Neural progenitor cell (in vitro differentiated cells): ENCODE measurements around the gene FAM98B. TPM values are rescaled to one million over a fixed set of nuclear protein-coding genes. Genes with fewer than 3 reads are reported as not detected.

Source experiments
- DNase-seq: peaks from one replicate; pipeline ENCODE4 v3.0.0-alpha.2; 2016; ENCODE audit warnings: low spot score
- H2AFZ ChIP-seq: fragments of 200-600 bp; sonication (generic); replicated peaks from 2 replicates; pipeline ENCODE4 v1.6.1; 2016; ENCODE audit warnings: antibody characterized with exemption
- H3F3A ChIP-seq: fragments of 200-600 bp; sonication (generic); 2 replicates; pipeline ENCODE4 v1.6.1; 2016; ENCODE audit warnings: antibody characterized with exemption, low read depth
- H3K27ac ChIP-seq: fragments of 200-600 bp; sonication (generic); 2 replicates; pipeline ENCODE4 v1.5.1; 2016; ENCODE audit warnings: mild to moderate bottlenecking
- H3K27me3 ChIP-seq: fragments of 200-600 bp; sonication (generic); 2 replicates; pipeline ENCODE4 v1.6.1; 2016; ENCODE audit warnings: mild to moderate bottlenecking, moderate library complexity
- H3K36me3 ChIP-seq: fragments of 200-600 bp; sonication (generic); 2 replicates; pipeline ENCODE4 v1.5.1; 2016
- H3K4me1 ChIP-seq: fragments of 200-600 bp; sonication (generic); 2 replicates; pipeline ENCODE4 v1.6.1; 2016; ENCODE audit warnings: mixed run types
- H3K4me2 ChIP-seq: fragments of 200-600 bp; sonication (generic); 2 replicates; pipeline ENCODE4 v1.6.1; 2016
- H3K4me3 ChIP-seq: fragments of 200-600 bp; sonication (generic); 2 replicates; pipeline ENCODE4 v1.5.1; 2016
- H3K79me2 ChIP-seq: fragments of 200-600 bp; sonication (generic); 2 replicates; pipeline ENCODE4 v1.6.1; 2016; ENCODE audit warnings: low read depth
- H3K9ac ChIP-seq: fragments of 200-600 bp; sonication (generic); 2 replicates; pipeline ENCODE4 v1.6.1; 2016
- H3K9me3 ChIP-seq: fragments of 200-600 bp; sonication (generic); 2 replicates; pipeline ENCODE4 v1.5.1; 2016; ENCODE audit warnings: low read depth
- H4K20me1 ChIP-seq: fragments of 200-600 bp; sonication (generic); 2 replicates; pipeline ENCODE4 v1.6.1; 2016; ENCODE audit warnings: low read depth
- H3K27ac Mint-ChIP-seq: 3 replicates; pipeline ENCODE4 v1.8.0; 2021; ENCODE audit warnings: mixed read lengths
- H3K27me3 Mint-ChIP-seq: 2 replicates; pipeline ENCODE4 v1.8.0; 2022; ENCODE audit warnings: low read depth, mild to moderate bottlenecking, inconsistent platforms, moderate library complexity, mixed read lengths; ENCODE audit not compliant: insufficient read depth
- H3K36me3 Mint-ChIP-seq: 3 replicates; pipeline ENCODE4 v1.8.0; 2021; ENCODE audit warnings: mixed read lengths
- H3K4me1 Mint-ChIP-seq: 3 replicates; pipeline ENCODE4 v1.8.0; 2021; ENCODE audit warnings: mixed read lengths
- H3K4me3 Mint-ChIP-seq: 3 replicates; pipeline ENCODE4 v1.8.0; 2021; ENCODE audit warnings: mild to moderate bottlenecking, moderate library complexity, mixed read lengths
- H3K9me3 Mint-ChIP-seq: 3 replicates; pipeline ENCODE4 v1.8.0; 2020; ENCODE audit warnings: mixed read lengths
- CTCF ChIP-seq: fragments of 200-600 bp; sonication (generic); IDR thresholded peaks from 2 replicates; pipeline ENCODE4 v1.5.1; 2017; ENCODE audit warnings: antibody characterized with exemption, mild to moderate bottlenecking
- EZH2 ChIP-seq: fragments of 200-600 bp; sonication (generic); IDR thresholded peaks from 2 replicates; pipeline ENCODE4 v1.6.1; 2017; ENCODE audit warnings: antibody characterized with exemption, mild to moderate bottlenecking, moderate library complexity
- EZH2phosphoT487 ChIP-seq: fragments of 200-600 bp; sonication (generic); IDR thresholded peaks from 2 replicates; pipeline ENCODE4 v1.6.1; 2017; ENCODE audit warnings: antibody characterized with exemption
- total RNA-seq: library from RNA; depleted of rRNA; stranded (reverse); fragments of >200 nt; gene quantifications from 2 replicates; pipeline ENCODE4 v1.2.3, GENCODE V29; 2015; ENCODE audit warnings: low replicate concordance

FAM98B gene
- total RNA-seq, 1 donor from 2014 or later, result 31.4 TPM

DNA sequence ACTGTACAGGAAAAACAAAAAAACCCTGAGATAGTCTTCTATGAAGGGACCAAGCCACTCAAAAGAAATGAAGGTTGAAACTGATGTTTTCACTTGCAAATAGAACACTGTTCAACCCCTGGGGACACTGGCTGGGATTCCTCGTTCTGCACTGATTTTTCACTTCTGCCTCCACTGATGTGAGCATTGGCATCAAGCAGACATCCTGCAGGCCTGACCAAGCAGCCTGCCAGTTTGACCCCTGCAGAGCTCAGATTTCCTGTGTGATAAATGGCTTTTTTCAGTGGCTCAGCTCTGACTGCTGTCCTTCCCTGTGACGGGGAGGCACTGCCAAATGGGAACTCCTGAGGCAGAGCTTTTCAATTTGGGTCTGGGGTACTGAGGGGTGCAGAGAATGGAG is 60.7 kb downstream of the FAM98B start:
- H3K27ac Mint-ChIP-seq, result no peak overlapping the region
- H3K9me3 Mint-ChIP-seq, result no peaks in the 10 kb centered on the region

GRCh38 chr15:38516626-38517025 is 62.7 kb downstream of the FAM98B start:
- H3K36me3 Mint-ChIP-seq, result no peaks in the 10 kb centered on the region

More for the DNA sequence above, 60.7 kb downstream of the FAM98B start:
- Histone ChIP-seq H2AFZ (no peak overlapping the region), H3K36me3 (no peaks in the 10 kb centered on the region), H3K9ac (no peak overlapping the region), H3F3A (no peaks in the 10 kb centered on the region), H3K27me3 (no peaks in the 10 kb centered on the region), H3K4me2 (no peak overlapping the region), H3K27ac (no peak overlapping the region), H3K79me2 (no peaks in the 10 kb centered on the region), H3K4me3 (no peak overlapping the region), H3K4me1 (peaks cover 19% of the 10 kb centered on the region), H4K20me1 (no peaks in the 10 kb centered on the region), H3K9me3 (no peaks in the 10 kb centered on the region)
- Mint-ChIP-seq H3K27me3 (peaks cover 4% of the 10 kb centered on the region), H3K36me3 (peaks cover 5% of the 10 kb centered on the region), H3K4me3 (no peak overlapping the region), H3K4me1 (peaks cover 19% of the 10 kb centered on the region)
- peak; percentile 15 for DNase-seq
- TF ChIP-seq EZH2 (no peak), EZH2phosphoT487 (no peak), CTCF (no peak)

GRCh38 chr15:38517312-38517975 is 63.5 kb downstream of the FAM98B start:
- Histone ChIP-seq H3K36me3 (no peaks in the 10 kb centered on the region), H3F3A (no peaks in the 10 kb centered on the region), H3K4me3 (no peak overlapping the region), H3K79me2 (no peaks in the 10 kb centered on the region), H4K20me1 (no peaks in the 10 kb centered on the region), H3K27me3 (no peaks in the 10 kb centered on the region), H3K9ac (no peak overlapping the region), H3K4me1 (peaks cover 23% of the 10 kb centered on the region), H2AFZ (no peak overlapping the region), H3K9me3 (no peaks in the 10 kb centered on the region), H3K4me2 (no peak overlapping the region), H3K27ac (no peak overlapping the region)
- TF ChIP-seq CTCF, result no peak
- TF ChIP-seq EZH2, result no peak
- no peak for TF ChIP-seq EZH2phosphoT487
- no peaks in the 10 kb centered on the region for H3K36me3 Mint-ChIP-seq
- H3K27ac Mint-ChIP-seq, result no peak overlapping the region
- no peaks in the 10 kb centered on the region for H3K9me3 Mint-ChIP-seq
- peaks cover 22% of the 10 kb centered on the region for H3K4me1 Mint-ChIP-seq
- H3K4me3 Mint-ChIP-seq, result no peak overlapping the region
- DNase-seq, result no peak
- no peaks in the 10 kb centered on the region for H3K27me3 Mint-ChIP-seq

More at GRCh38 chr15:38516626-38517025, 62.7 kb downstream of the FAM98B start:
- H3K27ac ChIP-seq, result no peak overlapping the region
- no peak overlapping the region for H3K9ac ChIP-seq
- Mint-ChIP-seq H3K4me3 (no peak overlapping the region), H3K9me3 (no peaks in the 10 kb centered on the region), H3K27me3 (no peaks in the 10 kb centered on the region), H3K4me1 (peaks cover 21% of the 10 kb centered on the region), H3K27ac (no peak overlapping the region)
- H3K36me3 ChIP-seq, result no peaks in the 10 kb centered on the region
- no peak overlapping the region for H2AFZ ChIP-seq
- H4K20me1 ChIP-seq, result no peaks in the 10 kb centered on the region
- H3K4me1 ChIP-seq, result peaks cover 19% of the 10 kb centered on the region
- no peak for DNase-seq
- no peak for TF ChIP-seq EZH2
- no peak for TF ChIP-seq CTCF
- TF ChIP-seq EZH2phosphoT487, result no peak
- no peak overlapping the region for H3K4me3 ChIP-seq
- H3K27me3 ChIP-seq, result no peaks in the 10 kb centered on the region
- no peaks in the 10 kb centered on the region for H3K9me3 ChIP-seq
- no peaks in the 10 kb centered on the region for H3K79me2 ChIP-seq
- peak overlapping the region; percentile 0 for H3K4me2 ChIP-seq
- H3F3A ChIP-seq, result no peaks in the 10 kb centered on the region
